MM.1S (cell line): ENCODE measurements around the gene AKR7A3.
"Not testable (repeated sequence)": the region's sequence is repeated elsewhere in the genome, so short reads cannot be mapped to it uniquely, and the experiment has no call there.

Source experiments
- CTCF ChIP-seq: fragments of 300-600 bp; sonication (generic); IDR thresholded peaks from 2 replicates; pipeline ENCODE4 v1.5.1; 2016; ENCODE audit warnings: antibody characterized with exemption, low read length, mixed read lengths
- EZH2 ChIP-seq: fragments of 300-600 bp; sonication (generic); optimal IDR thresholded peaks from 2 replicates; pipeline ENCODE3; 2017; ENCODE audit warnings: low read depth, mild to moderate bottlenecking, antibody characterized with exemption, low read length, mixed read lengths
- EZH2phosphoT487 ChIP-seq: fragments of 300-600 bp; sonication (generic); IDR thresholded peaks from 2 replicates; pipeline ENCODE4 v1.6.1; 2018; ENCODE audit warnings: antibody characterized with exemption, low read length

DNA sequence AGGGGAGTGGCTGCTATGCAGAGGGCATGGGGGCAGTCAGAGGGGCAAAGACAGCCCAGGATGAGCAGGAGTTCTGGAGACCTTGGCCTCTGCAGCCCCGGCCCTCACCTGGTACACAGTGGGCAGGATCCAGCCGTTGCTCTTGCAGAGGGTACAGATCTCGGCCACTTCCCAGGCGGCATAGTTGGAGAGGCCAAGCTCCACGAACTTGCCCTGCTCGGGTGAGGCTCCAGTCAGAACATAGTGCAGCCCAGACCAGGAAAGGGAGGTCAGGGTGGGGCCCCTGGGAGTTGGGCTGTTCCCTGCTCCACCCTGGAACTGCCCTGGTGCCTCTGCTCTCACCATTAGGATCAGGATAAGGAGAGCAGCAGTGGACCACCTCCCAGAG, 18.2 kb downstream of the AKR7A3 start:
- not testable (repeated sequence) for TF ChIP-seq CTCF, EZH2phosphoT487, EZH2
